ENCODE data around the gene PPP2R2C. TPM values are rescaled to one million over a fixed set of nuclear protein-coding genes. Genes with fewer than 3 reads are reported as not detected.

Gene PPP2R2C
- total and polyA plus RNA-seq, 2 experiments from 2014 or later = 1.3 to 9.2 TPM

- peaks cover 17% of the 10 kb centered on the region for H3K4me1 Mint-ChIP-seq
- no peak overlapping the region for H3K27ac Mint-ChIP-seq
- TF ChIP-seq ZNF114 (CRISPR knock-in tag; IDR thresholded peaks at IDR 0.05) = no peak
- TF ChIP-seq EZH2 (IDR thresholded peaks at IDR 0.05; ENCODE audit: low read depth, unreplicated experiment) = peak; percentile 55
- H3K4me1 ChIP-seq (ENCODE audit: insufficient read depth) = peaks cover 15% of the 10 kb centered on the region
- H3K79me2 ChIP-seq (replicated peaks; ENCODE audit: insufficient read depth) = no peaks in the 10 kb centered on the region
- peaks cover 49% of the 10 kb centered on the region for H3K27me3 Mint-ChIP-seq (ENCODE audit: insufficient read depth, low read depth, poor library complexity)
- no peaks in the 10 kb centered on the region for H3K9me2 ChIP-seq (ENCODE audit: insufficient read depth)
- peak overlapping the region; percentile 74; the same call in 1 of the 2 replicates for H2AFZ ChIP-seq
- DNase-seq (ENCODE audit: low spot score) (peak; percentile 54), ATAC-seq (peak; percentile 51)
- peak overlapping the region; percentile 69 for H3K4me3 Mint-ChIP-seq
- no peak overlapping the region for H3K27ac ChIP-seq (ENCODE audit: low read depth)
- H3K36me3 Mint-ChIP-seq (ENCODE audit: low read depth) = no peaks in the 10 kb centered on the region
- H3K9me3 Mint-ChIP-seq = no peaks in the 10 kb centered on the region; the same call in 2 of the 3 replicates
- H3F3A ChIP-seq (replicated peaks; ENCODE audit: low read depth) = no peaks in the 10 kb centered on the region
- peak overlapping the region; percentile 67 for H3K4me3 ChIP-seq
- peaks cover 58% of the 10 kb centered on the region for H3K27me3 ChIP-seq (ENCODE audit: insufficient read depth)
- H3K36me3 ChIP-seq (ENCODE audit: insufficient read depth) = no peaks in the 10 kb centered on the region
- H3K4me2 ChIP-seq = peak overlapping the region; percentile 85
- no peaks in the 10 kb centered on the region for H4K20me1 ChIP-seq (replicated peaks; ENCODE audit: insufficient read depth)
These were observed 1.7 kb downstream of the PPP2R2C start for GRCh38 chr4:6470502-6471306.

DNA sequence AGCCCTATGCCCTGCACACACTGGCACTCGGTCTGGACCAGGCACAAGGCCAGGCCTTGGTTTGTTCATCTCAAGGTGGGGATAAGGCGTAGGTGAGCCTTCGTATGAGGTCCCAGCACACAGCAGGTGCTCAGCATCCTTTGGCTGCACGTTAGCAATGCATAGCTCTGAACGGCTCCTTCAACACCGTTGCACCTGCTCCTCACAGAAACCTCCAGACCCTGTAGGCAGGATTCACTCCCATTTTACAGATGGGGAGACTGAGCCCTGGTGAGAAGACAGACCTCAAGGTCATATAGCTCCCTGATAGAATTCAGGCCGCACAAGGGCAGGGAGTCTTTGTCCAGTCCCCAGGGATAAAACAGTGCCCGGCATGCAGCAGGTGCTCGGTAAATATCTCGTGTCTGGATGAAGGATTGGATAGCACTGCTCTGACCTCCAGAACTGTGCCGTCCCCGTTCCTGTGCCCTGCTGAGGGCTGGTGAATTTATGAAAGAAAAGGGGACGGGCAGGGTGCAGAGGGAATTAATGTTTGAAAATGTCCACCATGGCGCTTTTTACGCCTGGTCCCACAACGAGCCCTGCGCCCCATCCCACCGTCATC is 2.4 kb downstream of the PPP2R2C start:
- Mint-ChIP-seq H3K36me3 (ENCODE audit: low read depth) (no peaks in the 10 kb centered on the region), H3K4me3 (peak overlapping the region; percentile 69), H3K27me3 (ENCODE audit: insufficient read depth, low read depth, poor library complexity) (peaks cover 47% of the 10 kb centered on the region), H3K27ac (no peak overlapping the region), H3K4me1 (peaks cover 17% of the 10 kb centered on the region), H3K9me3 (no peaks in the 10 kb centered on the region)
- Histone ChIP-seq H3K79me2 (replicated peaks; ENCODE audit: insufficient read depth) (no peaks in the 10 kb centered on the region), H3K36me3 (ENCODE audit: insufficient read depth) (no peaks in the 10 kb centered on the region), H3K4me2 (peak overlapping the region; percentile 85), H3F3A (replicated peaks; ENCODE audit: low read depth) (no peaks in the 10 kb centered on the region), H4K20me1 (replicated peaks; ENCODE audit: insufficient read depth) (no peaks in the 10 kb centered on the region), H3K27me3 (ENCODE audit: insufficient read depth) (peaks cover 58% of the 10 kb centered on the region), H2AFZ (peak overlapping the region; percentile 74; the same call in 1 of the 2 replicates), H3K9me2 (ENCODE audit: insufficient read depth) (no peaks in the 10 kb centered on the region), H3K4me1 (ENCODE audit: insufficient read depth) (peaks cover 15% of the 10 kb centered on the region), H3K4me3 (peak overlapping the region; percentile 67), H3K27ac (ENCODE audit: low read depth) (no peak overlapping the region)
- DNase-seq (ENCODE audit: low spot score) = no peak
- ATAC-seq = no peak
- TF ChIP-seq, protein P1, sequence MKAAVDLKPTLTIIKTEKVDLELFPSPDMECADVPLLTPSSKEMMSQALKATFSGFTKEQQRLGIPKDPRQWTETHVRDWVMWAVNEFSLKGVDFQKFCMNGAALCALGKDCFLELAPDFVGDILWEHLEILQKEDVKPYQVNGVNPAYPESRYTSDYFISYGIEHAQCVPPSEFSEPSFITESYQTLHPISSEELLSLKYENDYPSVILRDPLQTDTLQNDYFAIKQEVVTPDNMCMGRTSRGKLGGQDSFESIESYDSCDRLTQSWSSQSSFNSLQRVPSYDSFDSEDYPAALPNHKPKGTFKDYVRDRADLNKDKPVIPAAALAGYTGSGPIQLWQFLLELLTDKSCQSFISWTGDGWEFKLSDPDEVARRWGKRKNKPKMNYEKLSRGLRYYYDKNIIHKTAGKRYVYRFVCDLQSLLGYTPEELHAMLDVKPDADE (IDR thresholded peaks at IDR 0.05) = no peak
- no peak for TF ChIP-seq REST (IDR thresholded peaks at IDR 0.05; ENCODE audit: unreplicated experiment)
- TF ChIP-seq EZH2phosphoT487 (IDR thresholded peaks at IDR 0.05; ENCODE audit: unreplicated experiment) = no peak
- no peak for TF ChIP-seq STAT1 (IDR thresholded peaks at IDR 0.05; ENCODE audit: unreplicated experiment)
- TF ChIP-seq POLR2AphosphoS5 (IDR thresholded peaks at IDR 0.05; ENCODE audit: low read depth) = no peak
- no peak for TF ChIP-seq NANOG (IDR thresholded peaks at IDR 0.05; ENCODE audit: borderline replicate concordance)

All from GM23338 (cell line).